CD4-positive, alpha-beta T cell treated with Interferon gamma for 1 hour (primary cell): Measurements from ENCODE around the gene SLC16A5.
"Not testable (repeated sequence)": the region's sequence is repeated elsewhere in the genome, so short reads cannot be mapped to it uniquely, and the experiment has no call there.

Experiments
- DNase-seq: peaks from one replicate; pipeline ENCODE4 v3.0.0-alpha.2; 2020

SLC16A5 gene

GRCh38 chr17:75113798-75114551 lies 26.2 kb downstream of the SLC16A5 start:
- DNase-seq, result peak; percentile 85

GRCh38 chr17:75114552-75115314 lies 27.0 kb downstream of the SLC16A5 start:
- DNase-seq, result no peak

GRCh38 chr17:75115555-75115954 lies 27.8 kb downstream of the SLC16A5 start:
- no peak for DNase-seq

GRCh38 chr17:75116737-75117136 lies 29.0 kb downstream of the SLC16A5 start:
- DNase-seq, result no peak

- no peak for DNase-seq
Measured at GRCh38 chr17:75118307-75118706, 30.6 kb downstream of the SLC16A5 start.

GRCh38 chr17:75124041-75124818 lies 36.5 kb downstream of the SLC16A5 start:
- peak; percentile 45 for DNase-seq

- no peak for DNase-seq
Measured at GRCh38 chr17:75124819-75125162, 37.0 kb downstream of the SLC16A5 start.

- no peak for DNase-seq
Measured at GRCh38 chr17:75125984-75126383, 38.2 kb downstream of the SLC16A5 start.

- no peak for DNase-seq
Measured at GRCh38 chr17:75126954-75127353, 39.2 kb downstream of the SLC16A5 start.

GRCh38 chr17:75127936-75128335 lies 40.2 kb downstream of the SLC16A5 start:
- not testable (repeated sequence) for DNase-seq

- no peak for DNase-seq
Measured at GRCh38 chr17:75128694-75129505, 41.1 kb downstream of the SLC16A5 start.

- no peak for DNase-seq
Measured at GRCh38 chr17:75129576-75129975, 41.8 kb downstream of the SLC16A5 start.

GRCh38 chr17:75130059-75130631 lies 42.4 kb downstream of the SLC16A5 start:
- no peak for DNase-seq

- peak; percentile 27 for DNase-seq
Measured at GRCh38 chr17:75130632-75131277, 43.0 kb downstream of the SLC16A5 start.

GRCh38 chr17:75131278-75132017 lies 43.7 kb downstream of the SLC16A5 start, which contains the start of gene NT5C:
Gene NT5C (minus strand): TSS chr17:75131742. CDS start chr17:75131707, 35 bp downstream.
- peak; percentile 58 for DNase-seq

- not testable (repeated sequence) for DNase-seq
Measured at GRCh38 chr17:75132018-75133000, 44.6 kb downstream of the SLC16A5 start.

GRCh38 chr17:75133001-75133400 lies 45.2 kb downstream of the SLC16A5 start:
- DNase-seq, result no peak

GRCh38 chr17:75133607-75134347 lies 46.0 kb downstream of the SLC16A5 start:
- DNase-seq, result not testable (repeated sequence)

GRCh38 chr17:75135452-75135851 lies 47.7 kb downstream of the SLC16A5 start:
- no peak for DNase-seq
